Stimulated activated CD4-positive, alpha-beta T cell treated with anti-CD3 and anti-CD28 coated beads, Interleukin-12 subunit alpha, Interleukin-12 subunit beta, amount 100 ng/mL, for 24 hours (primary cell): Measurements from ENCODE around the gene LRRC14B.

ENCODE experiments used
- DNase-seq, 2 experiments: peaks; one replicate each; pipeline ENCODE4 v3.0.0-alpha.2; 2020; ENCODE audit warnings: low read depth in 2 of 2

Gene LRRC14B

DNA sequence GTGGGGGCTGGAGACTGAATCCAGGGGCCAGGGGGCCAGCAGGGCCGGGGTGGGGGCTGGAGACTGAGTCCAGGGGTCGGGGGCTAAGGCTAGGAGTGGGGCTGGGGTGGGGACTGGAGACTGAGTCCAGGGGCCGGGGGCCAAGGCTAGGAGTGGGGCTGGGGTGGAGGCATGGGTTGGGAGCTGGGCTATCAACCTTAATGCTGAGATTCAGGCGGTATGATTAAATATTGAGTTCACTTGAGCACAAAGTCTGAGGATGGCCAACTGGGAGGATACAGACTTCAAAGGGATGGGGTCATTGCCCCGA lies 17.0 kb upstream of the LRRC14B start:
- no peak for DNase-seq

GRCh38 chr5:174876-175465 lies 16.3 kb upstream of the LRRC14B start:
- no peak for DNase-seq

GRCh38 chr5:176296-176823 lies 14.9 kb upstream of the LRRC14B start:
- DNase-seq = no peak

GRCh38 chr5:178110-178509 lies 13.2 kb upstream of the LRRC14B start:
- DNase-seq = no peak

- no peak for DNase-seq
Measured at GRCh38 chr5:179401-179800, 11.9 kb upstream of the LRRC14B start.

- no peak for DNase-seq
Measured at GRCh38 chr5:180286-180918, 10.9 kb upstream of the LRRC14B start.

DNA sequence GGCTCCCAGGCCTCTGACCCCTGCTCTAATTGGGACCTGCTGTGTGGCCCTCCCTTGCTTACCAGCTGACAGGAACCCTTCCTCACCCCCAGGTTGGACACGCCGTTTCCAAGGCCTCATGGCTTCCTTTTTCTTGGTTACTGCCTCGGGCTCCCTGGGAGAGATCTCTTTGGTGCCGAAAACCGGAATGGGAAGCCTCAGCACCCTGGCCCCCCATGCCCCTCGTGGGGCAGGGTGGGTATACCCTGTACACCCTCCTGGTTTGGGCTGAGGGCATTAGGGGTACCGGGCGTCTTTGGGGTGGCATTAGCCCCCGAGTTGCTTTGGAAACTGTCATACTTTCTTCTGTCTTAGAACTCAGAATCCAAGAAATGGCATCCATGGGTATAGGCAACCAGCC lies 10.1 kb upstream of the LRRC14B start:
- DNase-seq = no peak

GRCh38 chr5:181566-181965 lies 9.7 kb upstream of the LRRC14B start:
- no peak for DNase-seq

DNA sequence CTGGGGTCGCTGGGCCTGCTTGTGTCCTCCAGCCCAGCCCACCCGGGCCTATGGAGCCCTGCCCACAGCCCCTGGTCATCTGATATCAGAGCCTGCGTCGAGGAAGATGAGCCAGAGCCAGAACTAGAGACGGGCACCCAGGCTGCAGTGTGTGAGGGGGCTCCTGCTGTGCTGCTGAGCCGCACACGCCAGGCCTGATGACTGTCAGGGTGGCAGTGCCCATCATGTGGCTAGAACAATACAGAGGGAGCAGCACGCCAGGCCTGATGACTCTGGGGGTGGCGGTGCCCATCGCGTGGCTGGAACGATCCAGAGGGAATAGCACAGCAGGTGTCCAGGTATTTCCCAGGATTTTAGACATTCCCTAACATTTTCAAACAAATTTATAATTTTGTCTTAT lies 9.2 kb upstream of the LRRC14B start:
- no peak for DNase-seq

GRCh38 chr5:184471-184870 lies 6.8 kb upstream of the LRRC14B start:
- no peak for DNase-seq

DNA sequence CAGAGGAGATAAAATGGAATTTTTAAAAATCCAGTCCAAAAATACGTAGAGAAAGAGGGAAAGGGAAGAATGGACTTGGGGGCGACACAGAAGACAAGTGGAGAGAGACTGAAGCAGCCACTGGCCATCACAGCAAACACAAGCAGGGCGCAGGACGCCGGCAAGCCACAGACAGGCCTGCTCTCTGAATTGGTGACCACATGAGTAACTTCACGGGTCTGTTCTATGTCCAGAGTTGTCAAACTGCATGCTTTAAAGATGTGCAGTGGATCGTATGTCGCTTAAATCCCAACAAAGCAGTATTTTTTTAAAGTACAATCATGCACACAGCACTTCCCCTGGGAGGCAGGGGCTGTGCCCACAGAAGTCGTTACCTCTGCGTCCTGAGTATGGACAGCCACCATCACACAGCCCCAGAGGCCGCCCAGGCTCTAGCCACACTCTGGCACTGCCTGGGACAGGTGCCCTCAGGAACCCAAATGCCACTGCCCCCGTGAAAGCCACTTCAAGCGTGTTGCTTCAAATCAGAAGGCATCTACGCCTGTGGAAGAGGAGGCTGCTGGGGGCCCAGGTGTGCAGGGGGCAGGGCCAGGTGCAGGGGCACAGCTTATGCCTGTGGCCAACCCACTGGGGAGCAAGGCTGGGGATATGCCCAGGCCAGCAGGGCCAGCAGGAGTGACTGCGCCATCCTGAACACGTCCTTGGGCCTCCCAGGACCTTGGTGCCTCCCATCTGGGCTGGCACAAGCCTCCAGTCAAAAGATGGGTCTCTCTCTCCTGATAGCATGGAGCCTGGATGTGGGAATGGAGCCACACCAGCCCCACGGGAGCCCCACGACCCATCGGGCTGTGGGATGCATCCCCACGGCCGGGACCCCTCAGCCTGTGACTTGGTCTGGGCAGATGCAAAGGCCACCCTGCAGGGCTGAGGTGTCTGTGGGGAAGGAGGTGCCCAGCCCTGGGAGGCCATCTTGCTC lies 5.9 kb upstream of the LRRC14B start:
- no peak for DNase-seq

GRCh38 chr5:186091-187041 lies 4.9 kb upstream of the LRRC14B start:
- DNase-seq = no peak

DNA sequence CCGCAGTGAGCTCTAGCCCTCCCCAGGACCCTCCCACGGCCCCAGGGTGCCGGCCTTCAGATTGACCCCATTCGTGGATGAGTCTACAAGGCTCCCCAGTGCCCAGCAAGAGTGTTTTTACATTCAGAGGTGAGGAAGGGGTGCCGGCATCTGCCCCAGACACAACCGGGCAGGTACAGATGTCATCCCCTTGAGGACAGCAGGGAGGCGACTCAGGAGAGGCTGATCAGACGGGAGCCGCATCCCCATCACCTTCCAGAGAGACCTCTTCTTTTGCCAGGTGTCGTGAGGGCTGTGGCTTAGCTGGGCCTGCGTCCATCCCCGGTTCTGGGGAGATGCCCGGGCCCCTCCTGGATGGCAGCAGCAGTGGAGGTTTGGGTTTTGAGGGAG lies 4.3 kb upstream of the LRRC14B start:
- DNase-seq = no peak

DNA sequence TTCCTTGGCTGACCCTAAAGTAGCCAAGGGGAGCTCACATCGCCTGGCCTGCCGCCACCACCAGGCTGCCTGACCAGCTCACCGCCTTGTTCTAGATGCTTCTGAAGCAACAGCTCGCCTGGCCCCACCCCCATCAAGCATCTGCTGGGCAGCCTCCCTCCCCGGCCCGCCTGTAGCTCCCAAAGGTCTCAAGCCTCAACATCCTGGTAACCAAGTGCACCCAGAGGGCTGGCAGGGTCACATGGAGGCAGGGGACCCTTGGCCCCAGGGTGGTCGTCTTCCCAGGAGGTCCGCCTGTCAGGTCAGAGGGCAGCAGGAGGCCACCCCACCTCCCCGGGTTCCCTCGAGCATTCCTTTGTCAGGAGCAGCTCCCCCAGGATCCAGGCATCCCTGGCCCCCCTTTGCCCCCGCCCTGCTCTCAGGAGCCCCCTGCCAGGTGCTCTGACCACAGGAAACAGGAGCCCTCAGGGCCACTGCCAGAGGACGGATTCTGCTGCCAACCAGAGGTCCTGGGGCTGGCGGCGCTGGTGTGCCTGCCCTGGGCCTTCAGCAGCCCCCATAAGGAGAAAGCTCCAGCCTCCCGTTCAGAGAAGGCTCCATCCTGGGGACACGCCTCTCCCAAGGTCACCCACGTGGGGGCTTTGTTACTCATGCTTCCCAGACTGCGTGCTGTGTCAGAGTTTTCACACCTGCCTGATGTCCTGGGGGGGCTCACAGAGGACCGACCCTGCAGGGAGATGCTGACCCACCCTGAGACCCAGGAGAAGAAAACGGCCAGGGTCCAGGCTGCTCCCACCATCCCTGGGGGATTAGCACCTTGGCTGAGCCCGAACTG lies 3.5 kb upstream of the LRRC14B start:
- no peak for DNase-seq

DNA sequence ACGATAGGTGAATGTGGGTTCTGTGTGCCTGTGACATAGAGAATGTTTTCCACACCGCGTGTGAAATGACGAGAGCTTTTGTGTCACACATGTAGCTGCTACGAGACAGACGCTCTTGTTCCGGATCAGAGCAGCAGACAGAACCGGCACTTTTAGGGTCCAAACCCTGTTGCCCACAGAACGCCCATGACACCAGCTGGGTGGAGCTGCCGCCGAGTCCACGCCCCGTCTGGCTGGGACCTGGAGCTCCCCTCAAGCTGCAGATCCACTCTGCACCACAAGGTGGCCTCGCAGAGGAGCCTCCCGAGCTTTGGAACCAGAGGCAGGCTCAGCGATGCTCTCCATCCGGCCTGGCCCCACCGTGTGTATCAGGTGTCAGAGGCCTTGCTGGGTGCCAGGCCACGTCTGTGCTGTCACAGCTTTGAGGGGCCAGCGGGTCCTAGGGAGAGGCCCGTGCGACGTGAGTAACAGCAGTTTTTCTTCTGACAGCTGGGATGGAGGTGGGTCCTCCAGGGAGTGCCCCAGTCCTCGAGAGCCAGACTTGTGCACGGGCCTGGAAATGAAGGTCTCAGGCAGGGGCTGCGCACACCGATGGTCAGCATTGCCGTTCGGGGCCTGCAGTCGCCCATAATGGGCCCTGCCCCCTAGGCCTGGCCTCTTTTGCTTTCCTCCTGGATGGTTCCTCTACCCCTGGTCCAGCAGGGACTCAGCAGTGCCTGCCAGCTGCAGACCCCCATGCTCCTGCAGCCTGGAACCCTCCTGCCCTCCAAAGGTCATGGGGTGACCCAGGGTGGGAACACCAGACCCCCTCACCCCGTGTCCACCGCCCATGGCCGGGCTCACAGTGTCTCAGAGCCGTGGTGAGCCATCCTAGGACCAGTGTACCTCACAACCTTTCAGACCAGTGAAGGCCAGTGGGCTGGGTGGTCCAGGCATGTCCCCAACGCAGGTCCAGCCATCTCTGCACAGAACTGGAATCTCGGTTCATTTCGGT lies 2.5 kb upstream of the LRRC14B start:
- peak; percentile 76 to 88 for DNase-seq

- no peak for DNase-seq
Measured at GRCh38 chr5:189486-189885, 1.8 kb upstream of the LRRC14B start.

- no peak for DNase-seq
Measured at GRCh38 chr5:189976-190365, 1.3 kb upstream of the LRRC14B start.

DNA sequence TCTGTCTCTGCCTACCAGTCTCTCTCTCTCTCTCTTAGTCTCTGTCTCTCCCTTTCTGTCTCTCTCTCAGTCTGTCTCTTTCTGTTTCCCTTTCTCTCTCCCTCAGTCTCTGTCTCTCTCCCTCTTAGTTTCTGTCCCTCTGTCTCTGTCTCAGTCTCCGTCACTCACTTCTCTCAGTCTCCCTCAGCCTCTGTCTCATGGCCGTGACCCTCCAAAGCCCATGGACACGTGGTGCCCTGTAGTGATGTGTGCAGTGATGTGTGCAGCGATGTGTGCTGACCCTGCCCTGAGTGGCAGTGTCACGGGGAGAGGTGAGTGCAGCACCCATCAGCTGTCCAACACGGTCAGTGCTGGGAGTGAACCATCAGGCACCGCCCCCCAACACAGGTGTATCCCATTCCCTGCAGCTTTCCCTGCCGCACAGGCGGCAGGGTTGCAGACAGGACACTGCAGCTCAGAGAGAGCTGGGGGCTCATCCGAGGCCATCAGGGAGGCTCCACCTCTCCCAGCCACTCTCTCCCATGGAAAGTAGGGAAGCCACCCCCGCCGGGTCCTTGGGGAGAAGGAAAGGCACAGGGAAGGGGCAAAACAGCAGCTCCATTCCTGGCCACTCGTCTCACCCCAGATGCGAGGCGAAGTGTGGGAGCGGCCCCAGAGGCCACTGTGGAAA lies 794 bp upstream of the LRRC14B start:
- no peak for DNase-seq
